Fibroblast of pulmonary artery (primary cell): ENCODE measurements around the gene SMIM13.

Experiments used
- DNase-seq: peaks from one replicate; pipeline ENCODE4 v3.0.0-alpha.2; 2010; ENCODE audit warnings: low read depth
- H3K4me3 ChIP-seq: replicated peaks from 2 replicates; pipeline ENCODE4 v1.5.1; 2011; ENCODE audit warnings: low read depth, mild to moderate bottlenecking, control low read depth, low read length, moderate library complexity
- TF ChIP-seq, protein P1 (sequence below): IDR thresholded peaks from 2 replicates; pipeline ENCODE4 v1.5.1; 2011; ENCODE audit warnings: mild to moderate bottlenecking, control low read depth, low read length, inconsistent platforms; ENCODE audit errors: missing control alignments

The SMIM13 gene

DNA sequence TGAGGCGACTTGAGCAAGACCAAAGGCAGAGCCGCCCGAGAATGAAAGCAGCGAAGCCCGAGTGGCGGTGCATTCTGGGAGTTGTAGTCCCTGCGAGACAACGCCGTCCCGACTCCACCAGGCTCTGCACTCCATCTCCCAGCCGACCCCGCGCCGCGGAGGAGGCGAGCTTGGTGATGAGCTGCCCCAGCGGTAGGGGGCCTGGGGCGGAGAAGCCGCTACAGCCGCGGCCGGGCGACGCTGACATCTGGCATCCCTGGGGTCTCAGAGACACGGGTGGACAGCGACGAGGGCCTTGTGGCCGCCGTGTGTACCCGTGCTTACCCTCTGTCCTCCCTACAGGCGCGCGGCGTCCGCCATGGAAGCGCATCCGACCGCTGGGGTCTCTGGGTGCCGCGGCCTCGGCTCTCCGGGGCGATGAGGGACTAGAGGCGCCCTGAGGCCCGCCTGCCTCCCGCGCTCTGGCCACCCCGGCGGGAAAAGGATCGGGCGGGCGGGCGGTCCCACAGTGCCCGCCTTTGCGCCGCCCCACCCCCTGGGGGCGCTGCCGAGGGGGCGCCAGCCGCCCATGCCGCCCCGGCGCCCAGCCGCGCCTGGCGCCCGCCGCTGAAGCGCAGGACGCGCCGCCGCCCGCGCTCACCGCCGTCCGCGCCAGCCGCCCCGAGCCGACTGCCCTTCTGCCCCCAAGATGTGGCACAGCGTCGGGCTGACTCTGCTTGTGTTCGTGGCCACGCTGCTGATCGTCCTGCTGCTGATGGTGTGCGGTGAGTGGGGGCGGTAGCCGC is at the start of gene SMIM13:
Gene SMIM13 (plus strand): TSS at position 209 of the 785 bp plus-strand sequence. CDS start 480 bp downstream, at position 689.
- peak within 1 kb of the TSS; percentile 91 for H3K4me3 ChIP-seq
- peak; percentile 99 for DNase-seq
- TF ChIP-seq, protein P1, sequence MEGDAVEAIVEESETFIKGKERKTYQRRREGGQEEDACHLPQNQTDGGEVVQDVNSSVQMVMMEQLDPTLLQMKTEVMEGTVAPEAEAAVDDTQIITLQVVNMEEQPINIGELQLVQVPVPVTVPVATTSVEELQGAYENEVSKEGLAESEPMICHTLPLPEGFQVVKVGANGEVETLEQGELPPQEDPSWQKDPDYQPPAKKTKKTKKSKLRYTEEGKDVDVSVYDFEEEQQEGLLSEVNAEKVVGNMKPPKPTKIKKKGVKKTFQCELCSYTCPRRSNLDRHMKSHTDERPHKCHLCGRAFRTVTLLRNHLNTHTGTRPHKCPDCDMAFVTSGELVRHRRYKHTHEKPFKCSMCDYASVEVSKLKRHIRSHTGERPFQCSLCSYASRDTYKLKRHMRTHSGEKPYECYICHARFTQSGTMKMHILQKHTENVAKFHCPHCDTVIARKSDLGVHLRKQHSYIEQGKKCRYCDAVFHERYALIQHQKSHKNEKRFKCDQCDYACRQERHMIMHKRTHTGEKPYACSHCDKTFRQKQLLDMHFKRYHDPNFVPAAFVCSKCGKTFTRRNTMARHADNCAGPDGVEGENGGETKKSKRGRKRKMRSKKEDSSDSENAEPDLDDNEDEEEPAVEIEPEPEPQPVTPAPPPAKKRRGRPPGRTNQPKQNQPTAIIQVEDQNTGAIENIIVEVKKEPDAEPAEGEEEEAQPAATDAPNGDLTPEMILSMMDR = peak; percentile 18

DNA sequence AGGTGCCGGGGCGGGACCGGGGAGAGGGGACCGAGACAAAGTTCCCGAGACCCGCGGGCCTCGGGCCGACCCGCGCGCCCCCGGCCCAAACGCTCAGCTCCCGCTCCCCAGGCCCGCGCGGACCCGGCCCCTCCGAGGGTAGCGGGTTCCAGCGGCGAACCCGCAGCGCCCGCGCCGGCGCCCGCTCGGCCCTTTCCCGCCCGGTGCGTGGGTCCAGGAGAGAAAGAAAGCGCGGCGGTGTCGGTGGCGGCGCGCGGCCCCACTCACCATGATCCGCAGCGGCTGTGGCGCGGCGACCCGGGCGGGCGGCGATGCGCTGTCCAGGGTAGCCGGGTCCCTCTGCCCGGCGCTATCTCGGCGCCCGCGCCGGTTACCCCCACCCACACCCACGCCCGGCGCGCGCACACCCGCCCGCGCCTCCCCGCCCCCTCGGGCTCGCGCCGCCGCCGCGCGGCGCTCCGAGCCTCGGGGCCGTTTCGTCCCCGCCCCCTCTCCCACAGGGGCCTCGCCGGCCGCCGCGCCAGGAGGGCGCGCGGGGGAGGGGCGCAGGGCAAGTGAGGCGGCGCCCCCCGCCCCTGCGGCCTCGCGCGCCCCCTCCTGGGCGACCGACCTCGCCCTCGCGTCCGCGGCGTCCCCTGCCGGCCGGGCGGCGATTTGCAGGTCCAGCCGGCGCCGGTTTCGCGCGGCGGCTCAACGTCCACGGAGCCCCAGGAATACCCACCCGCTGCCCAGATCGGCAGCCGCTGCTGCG is 49.5 kb upstream of the SMIM13 start, which contains the start of gene ELOVL2:
Gene ELOVL2 (minus strand): TSS at position 345 of the 751 bp plus-strand sequence. CDS start 75 bp downstream, at position 270.
- DNase-seq = peak; percentile 53
- peak within 1 kb of the TSS; percentile 55 for H3K4me3 ChIP-seq
- TF ChIP-seq, protein P1 = peak; percentile 34

DNA sequence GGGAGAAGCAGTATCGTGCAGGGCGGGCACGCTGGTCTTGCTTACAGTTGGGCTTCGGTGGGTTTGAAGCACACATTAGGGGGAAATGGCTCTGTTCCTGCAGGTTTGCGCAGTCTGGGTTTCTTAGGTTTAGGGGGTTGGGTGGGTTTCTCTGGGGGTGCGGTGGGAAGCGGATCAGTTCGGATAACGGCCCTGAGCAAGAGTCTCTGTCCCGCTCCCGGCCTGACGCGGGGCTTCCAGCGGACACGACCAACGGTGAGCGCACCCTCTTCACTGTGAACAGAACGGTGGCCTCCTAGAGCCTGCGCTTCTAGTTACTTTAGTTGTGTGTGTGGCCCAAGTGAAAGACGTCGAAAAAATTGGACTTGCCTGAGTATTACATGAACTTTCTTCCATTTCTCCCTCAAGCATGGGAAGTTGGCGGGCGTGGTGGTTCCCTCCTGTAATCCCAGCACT is 48.9 kb upstream of the SMIM13 start:
- no peak for DNase-seq
- TF ChIP-seq, protein P1 = no peak
- peak overlapping the region; percentile 55 for H3K4me3 ChIP-seq

DNA sequence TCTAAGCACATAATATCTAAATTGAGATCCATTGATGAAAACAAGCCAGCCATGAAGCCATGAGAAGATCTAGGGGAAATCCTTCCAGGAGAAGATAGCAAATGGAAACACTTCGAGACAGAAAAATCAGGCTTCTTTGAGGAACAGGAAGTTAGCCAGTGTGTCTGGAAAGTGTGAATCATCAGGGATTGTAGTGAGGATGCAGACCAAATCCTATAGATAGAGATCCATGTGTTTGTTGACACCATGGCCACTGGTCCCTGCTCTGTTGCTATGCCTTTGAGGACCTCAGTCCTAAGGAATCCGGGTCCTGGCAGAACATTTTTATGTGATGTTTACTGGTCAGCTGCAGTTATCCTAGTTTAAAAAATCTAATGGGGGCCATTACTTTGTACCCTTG is 42.9 kb upstream of the SMIM13 start:
- TF ChIP-seq, protein P1 = no peak
- peak; percentile 67 for DNase-seq
- H3K4me3 ChIP-seq = no peak overlapping the region

DNA sequence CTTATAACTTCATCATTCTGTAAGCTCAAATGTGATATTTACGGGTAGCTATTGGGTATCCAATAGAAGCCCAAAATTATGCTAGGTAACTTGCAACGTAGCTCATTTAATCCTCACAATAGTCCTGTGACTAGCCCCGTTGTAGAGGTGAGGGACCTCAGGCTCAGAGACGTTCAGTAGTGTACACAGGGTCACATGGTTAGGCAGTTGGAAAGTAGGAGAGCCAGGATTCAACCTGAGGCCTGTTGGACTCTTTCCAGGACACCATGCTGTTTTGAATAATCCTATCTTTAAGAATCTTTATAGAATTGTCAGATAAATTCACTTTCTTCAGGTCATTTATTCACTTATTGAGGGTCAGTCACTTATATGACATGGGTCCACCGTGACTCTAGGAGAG is 40.3 kb upstream of the SMIM13 start:
- no peak for DNase-seq
- no peak overlapping the region for H3K4me3 ChIP-seq
- TF ChIP-seq, protein P1 = no peak

DNA sequence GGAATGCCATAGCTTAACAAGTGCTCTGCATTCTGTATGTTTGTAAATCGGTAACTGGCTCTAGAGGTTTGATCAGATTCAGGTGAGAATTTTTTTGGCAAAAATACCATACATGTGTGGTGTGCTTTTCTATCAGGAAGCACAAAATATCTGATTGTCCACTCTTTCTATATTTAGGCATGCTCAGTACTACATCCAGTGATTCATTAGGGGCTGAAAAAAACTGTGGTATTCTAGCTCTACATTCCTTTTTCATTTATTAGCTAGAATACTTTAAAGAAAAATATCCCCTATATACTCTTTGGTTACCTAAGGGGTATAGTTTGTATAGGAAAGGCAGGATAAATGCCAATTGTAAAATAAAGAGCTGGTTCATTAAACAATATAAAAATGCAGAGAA is 38.9 kb upstream of the SMIM13 start:
- no peak for DNase-seq
- TF ChIP-seq, protein P1 = no peak
- H3K4me3 ChIP-seq = no peak overlapping the region
